ENCODE results near the gene RFX3.

DNA sequence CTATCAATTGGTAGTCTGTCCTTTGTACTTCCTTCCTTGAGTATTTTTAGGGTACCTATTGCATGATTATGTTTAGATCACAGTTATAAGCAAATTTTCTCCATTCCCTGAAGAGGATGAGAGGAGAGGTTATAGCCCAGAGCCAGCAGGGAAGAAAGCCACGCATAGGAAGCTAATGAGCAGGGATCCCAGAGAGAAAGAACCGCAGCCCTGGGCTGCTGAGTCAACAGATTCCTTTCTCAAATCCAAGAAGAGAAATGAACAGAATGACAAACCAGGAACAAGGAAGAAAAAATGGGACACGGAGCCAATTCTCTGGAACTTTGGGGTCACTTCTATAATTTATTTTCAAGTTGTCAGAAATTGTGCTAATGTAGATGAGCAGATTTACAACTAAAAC is 284.5 kb downstream of the RFX3 start:
- TF ChIP-seq CTCF (conservative IDR thresholded peaks at IDR 0.05), result no peak
- TF ChIP-seq EZH2 (IDR thresholded peaks at IDR 0.05; ENCODE audit: low read depth), result no peak

All from PC-9 (cell line).